HG03521 (cell line): ENCODE results near the gene CLEC18C.
"Not testable (repeated sequence)": the region's sequence is repeated elsewhere in the genome, so short reads cannot be mapped to it uniquely, and the experiment has no call there.

Experiments used
- ATAC-seq: cut with Tn5 transposase; IDR thresholded peaks from one replicate; pipeline ENCODE4 v1.9.1; 2021; ENCODE audit warnings: mild to moderate bottlenecking, moderate library complexity; ENCODE audit not compliant: unreplicated experiment

The CLEC18C gene

GRCh38 chr16:70173212-70173837 is at the start of gene CLEC18C:
TSS of gene CLEC18C (plus strand) at chr16:70173787. CDS start at chr16:70174279, 492 bp downstream.
- not testable (repeated sequence) for ATAC-seq

GRCh38 chr16:70123822-70124221 is 49.8 kb upstream of the CLEC18C start:
- not testable (repeated sequence) for ATAC-seq

- not testable (repeated sequence) for ATAC-seq
These were observed 47.4 kb upstream of the CLEC18C start for GRCh38 chr16:70126226-70126625.

GRCh38 chr16:70127706-70128105 is 45.9 kb upstream of the CLEC18C start:
- not testable (repeated sequence) for ATAC-seq

- ATAC-seq = not testable (repeated sequence)
These were observed 44.7 kb upstream of the CLEC18C start for GRCh38 chr16:70128844-70129243.

- ATAC-seq = not testable (repeated sequence)
These were observed 37.8 kb upstream of the CLEC18C start for GRCh38 chr16:70135796-70136195.

- not testable (repeated sequence) for ATAC-seq
These were observed 37.0 kb upstream of the CLEC18C start for GRCh38 chr16:70136595-70136994.

GRCh38 chr16:70142739-70143138 is 30.8 kb upstream of the CLEC18C start:
- not testable (repeated sequence) for ATAC-seq

- not testable (repeated sequence) for ATAC-seq
These were observed 30.2 kb upstream of the CLEC18C start for GRCh38 chr16:70143231-70143895.

- ATAC-seq = not testable (repeated sequence)
These were observed 25.7 kb upstream of the CLEC18C start for GRCh38 chr16:70147853-70148252.

- ATAC-seq = not testable (repeated sequence)
These were observed 25.1 kb upstream of the CLEC18C start for GRCh38 chr16:70148453-70148852.

- not testable (repeated sequence) for ATAC-seq
These were observed 24.3 kb upstream of the CLEC18C start for GRCh38 chr16:70149296-70149695.

GRCh38 chr16:70151391-70151790 is 22.2 kb upstream of the CLEC18C start:
- ATAC-seq = no peak

- no peak for ATAC-seq
These were observed 21.6 kb upstream of the CLEC18C start for GRCh38 chr16:70151941-70152509.

GRCh38 chr16:70152578-70153302 is 20.8 kb upstream of the CLEC18C start:
- no peak for ATAC-seq

GRCh38 chr16:70154736-70155135 is 18.9 kb upstream of the CLEC18C start:
- ATAC-seq = not testable (repeated sequence)

GRCh38 chr16:70156207-70156978 is 17.2 kb upstream of the CLEC18C start:
- ATAC-seq = no peak

- no peak for ATAC-seq
These were observed 16.5 kb upstream of the CLEC18C start for GRCh38 chr16:70157105-70157476.

- ATAC-seq = no peak
These were observed 15.9 kb upstream of the CLEC18C start for GRCh38 chr16:70157477-70158260.
